Panc1 (cell line): ENCODE measurements around the gene RAB1B. TPM values are rescaled to one million over a fixed set of nuclear protein-coding genes. Genes with fewer than 3 reads are reported as not detected.

Experiments used
- ATAC-seq: fragments of 200-7000 bp; cut with Tn5 transposase; 2 replicates; pipeline ENCODE4 v1.9.1; 2020; ENCODE audit warnings: mild to moderate bottlenecking, moderate library complexity
- Bru-seq: library from RNA; stranded (reverse); fragments of 400-500 nt; gene quantifications from one replicate; lab custom pipeline; 2021; lab: Mats Ljungman, UMichigan
- BruChase-seq, 2 experiments: library from RNA; stranded (reverse); fragments of 400-500 nt; gene quantifications; one replicate each; lab custom pipeline; 2021; lab: Mats Ljungman, UMichigan
- BruUV-seq: library from RNA; stranded (reverse); fragments of 400-500 nt; replicated peaks from 2 replicates; lab custom pipeline; 2021; lab: Mats Ljungman, UMichigan
- CTCF ChIA-PET: fragments of 300-600 bp; sonication (Branson Sonifier 250); formaldehyde crosslinking; loops from one replicate; lab custom pipeline; 2022; ENCODE audit warnings: antibody characterized with exemption; lab: Charles Lee
- POLR2A ChIA-PET: fragments of 300-600 bp; sonication (Branson Sonifier 250); formaldehyde crosslinking; loops from one replicate; lab custom pipeline; 2022; ENCODE audit warnings: antibody characterized with exemption; lab: Charles Lee
- DNase-seq: peaks from one replicate; pipeline ENCODE4 v3.0.0-alpha.2; 2010; ENCODE audit warnings: low read depth, low spot score
- H3K27ac ChIP-seq: 2 replicates; pipeline ENCODE4 v1.5.1; 2011; ENCODE audit warnings: mild to moderate bottlenecking, low read length, inconsistent platforms
- H3K27me3 ChIP-seq: fragments of 200-500 bp; sonication (Bioruptor generic); 2 replicates; pipeline ENCODE4 v1.6.0; 2014; ENCODE audit warnings: low read length, inconsistent platforms; ENCODE audit not compliant: control insufficient read depth, insufficient read depth
- H3K36me3 ChIP-seq: fragments of 200-500 bp; sonication (Bioruptor generic); 2 replicates; pipeline ENCODE4 v1.5.1; 2014; ENCODE audit warnings: inconsistent platforms, mild to moderate bottlenecking, low read length, moderate library complexity; ENCODE audit not compliant: control insufficient read depth, insufficient read depth
- H3K4me1 ChIP-seq: 2 replicates; pipeline ENCODE4 v1.5.1; 2011; ENCODE audit warnings: inconsistent platforms, mild to moderate bottlenecking, low read length, moderate library complexity; ENCODE audit not compliant: control insufficient read depth, insufficient read depth
- H3K4me3 ChIP-seq, 2 experiments: 2 replicates each; pipeline ENCODE4 v1.5.1; 2011 to 2012; ENCODE audit warnings: low read depth in 2 of 2, low read length in 2 of 2, mild to moderate bottlenecking in 2 of 2, inconsistent platforms in 1 of 2, moderate library complexity in 1 of 2
- H3K9me3 ChIP-seq: fragments of 200-500 bp; sonication (Bioruptor generic); 2 replicates; pipeline ENCODE4 v1.5.1; 2014; ENCODE audit warnings: low read depth, mild to moderate bottlenecking, inconsistent platforms, low read length, moderate library complexity; ENCODE audit not compliant: control insufficient read depth, insufficient read depth
- POLR2AphosphoS5 ChIP-seq: IDR thresholded peaks from 2 replicates; pipeline ENCODE4 v1.6.1; 2012; ENCODE audit warnings: mild to moderate bottlenecking, low read depth, low read length, moderate library complexity
- SIN3A ChIP-seq: IDR thresholded peaks from 2 replicates; pipeline ENCODE4 v1.6.1; 2012; ENCODE audit warnings: low read depth, mild to moderate bottlenecking, low read length, moderate library complexity, borderline replicate concordance; ENCODE audit not compliant: insufficient read depth
- TCF7L2 ChIP-seq: IDR thresholded peaks from 2 replicates; pipeline ENCODE4 v1.6.1; 2011; ENCODE audit warnings: mild to moderate bottlenecking, low read depth, low read length, inconsistent platforms
- in situ Hi-C: cut with HindIII; loops from 2 replicates; pipeline ENCODE4 v1.10.0; 2016; ENCODE audit warnings: low sequenced_read_pairs, low pct_unique_long_range_greater_than_20kb
- intact Hi-C: fragments of 100-400 bp; cut with micrococcal nuclease; formaldehyde crosslinking; loops from one replicate; pipeline ENCODE4 v1.10.0; 2022; ENCODE audit not compliant: unreplicated experiment
- long read RNA-seq: library from polyadenylated mRNA; unstranded; transcript quantifications from one replicate; pipeline ENCODE4 v2.0.0, GENCODE V29; 2021; ENCODE audit not compliant: unreplicated experiment
- polyA plus RNA-seq: library from polyadenylated mRNA; unstranded; fragments of >200 nt; gene quantifications from one replicate; pipeline ENCODE4 v1.2.1, GENCODE V29; 2012; ENCODE audit warnings: missing spikeins; ENCODE audit not compliant: insufficient read length
- total RNA-seq: library from RNA; stranded (reverse); gene quantifications from one replicate; pipeline ENCODE4 v1.2.1, GENCODE V29; 2021; ENCODE audit not compliant: unreplicated experiment
- TF ChIP-seq, protein P1 (sequence below), 2 experiments: IDR thresholded peaks; 2 replicates each; pipeline ENCODE4 v1.6.1; 2011 to 2012; ENCODE audit warnings: low read depth in 2 of 2, control low read depth in 1 of 2, low read length in 1 of 2, mild to moderate bottlenecking in 1 of 2, moderate library complexity in 1 of 2; ENCODE audit not compliant: insufficient read depth in 1 of 2
- TF ChIP-seq, protein P2 (sequence below): fragments of 450-650 bp; IDR thresholded peaks from 2 replicates; pipeline ENCODE4 v1.5.1; 2017; ENCODE audit warnings: mild to moderate bottlenecking

RAB1B gene
- total RNA-seq = 256 TPM
- 356 TPM for polyA plus RNA-seq
- Bru-seq, nascent RNA = percentile 87 among the genes with signal in this experiment
- percentile 89 among the genes with signal in this experiment for BruChase-seq, experiment 1, labeled RNA remaining after a 2-hour chase
- BruChase-seq, experiment 2, labeled RNA remaining after a 6-hour chase = percentile 96 among the genes with signal in this experiment
- long read RNA-seq, transcript RAB1B-201 (6 exons, 2,007 nt) = major isoform, 95 of 176 reads
- long read RNA-seq, partial matches to known transcripts = 68 of 176 reads
- long read RNA-seq, other reads (novel, unspliced or antisense) = 12 of 176 reads

DNA sequence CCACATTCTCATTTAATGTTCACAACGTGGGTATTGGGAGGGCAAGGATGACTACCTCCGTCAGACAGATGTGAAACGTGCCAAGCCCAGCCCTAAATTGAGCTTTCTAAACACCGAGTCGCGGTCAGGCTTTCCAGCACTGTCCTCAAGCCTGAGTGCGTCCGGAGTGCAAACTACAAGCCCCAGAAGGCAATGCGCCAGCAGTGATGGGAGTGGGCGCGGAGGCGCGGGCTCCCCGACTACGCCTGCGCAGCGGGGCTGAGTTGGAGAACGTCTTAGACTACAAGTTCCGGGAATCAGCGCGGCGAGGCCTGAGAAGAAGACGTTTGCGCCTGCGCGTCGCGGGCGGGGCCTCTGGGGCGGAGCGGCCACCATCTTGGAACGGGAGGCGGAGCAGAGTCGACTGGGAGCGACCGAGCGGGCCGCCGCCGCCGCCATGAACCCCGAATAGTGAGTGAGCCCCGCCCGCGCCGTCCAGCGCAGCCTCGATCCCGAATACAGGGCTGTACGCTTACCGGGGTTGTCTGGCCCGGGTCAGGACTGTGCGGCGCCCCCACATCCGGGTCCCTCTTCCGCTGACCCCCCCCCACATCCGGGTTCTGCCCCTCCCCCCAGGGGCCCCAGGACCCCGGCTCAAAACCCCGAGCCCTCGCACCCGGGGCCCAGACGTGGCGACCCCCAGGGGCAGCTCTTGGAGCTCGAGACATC lies at the start of gene RAB1B:
Gene RAB1B (plus strand): TSS at position 396 of the 708 bp plus-strand sequence. CDS start 41 bp downstream, at position 437.
- peak; percentile 90 for ATAC-seq
- peak; percentile 36; the same call in 1 of the 2 replicates for TF ChIP-seq TCF7L2
- peak; percentile 44; the same call in 1 of the 2 replicates for TF ChIP-seq SIN3A
- TF ChIP-seq, protein P1, sequence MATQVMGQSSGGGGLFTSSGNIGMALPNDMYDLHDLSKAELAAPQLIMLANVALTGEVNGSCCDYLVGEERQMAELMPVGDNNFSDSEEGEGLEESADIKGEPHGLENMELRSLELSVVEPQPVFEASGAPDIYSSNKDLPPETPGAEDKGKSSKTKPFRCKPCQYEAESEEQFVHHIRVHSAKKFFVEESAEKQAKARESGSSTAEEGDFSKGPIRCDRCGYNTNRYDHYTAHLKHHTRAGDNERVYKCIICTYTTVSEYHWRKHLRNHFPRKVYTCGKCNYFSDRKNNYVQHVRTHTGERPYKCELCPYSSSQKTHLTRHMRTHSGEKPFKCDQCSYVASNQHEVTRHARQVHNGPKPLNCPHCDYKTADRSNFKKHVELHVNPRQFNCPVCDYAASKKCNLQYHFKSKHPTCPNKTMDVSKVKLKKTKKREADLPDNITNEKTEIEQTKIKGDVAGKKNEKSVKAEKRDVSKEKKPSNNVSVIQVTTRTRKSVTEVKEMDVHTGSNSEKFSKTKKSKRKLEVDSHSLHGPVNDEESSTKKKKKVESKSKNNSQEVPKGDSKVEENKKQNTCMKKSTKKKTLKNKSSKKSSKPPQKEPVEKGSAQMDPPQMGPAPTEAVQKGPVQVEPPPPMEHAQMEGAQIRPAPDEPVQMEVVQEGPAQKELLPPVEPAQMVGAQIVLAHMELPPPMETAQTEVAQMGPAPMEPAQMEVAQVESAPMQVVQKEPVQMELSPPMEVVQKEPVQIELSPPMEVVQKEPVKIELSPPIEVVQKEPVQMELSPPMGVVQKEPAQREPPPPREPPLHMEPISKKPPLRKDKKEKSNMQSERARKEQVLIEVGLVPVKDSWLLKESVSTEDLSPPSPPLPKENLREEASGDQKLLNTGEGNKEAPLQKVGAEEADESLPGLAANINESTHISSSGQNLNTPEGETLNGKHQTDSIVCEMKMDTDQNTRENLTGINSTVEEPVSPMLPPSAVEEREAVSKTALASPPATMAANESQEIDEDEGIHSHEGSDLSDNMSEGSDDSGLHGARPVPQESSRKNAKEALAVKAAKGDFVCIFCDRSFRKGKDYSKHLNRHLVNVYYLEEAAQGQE (IDR thresholded peaks at IDR 0.05; ENCODE audit: insufficient read depth in 1 of 2, low read depth in 2 of 2, low read length in 1 of 2) = peak in 1 of 2 experiments; percentile 32; a peak in 1 of 4 replicates
- TF ChIP-seq, protein P2, sequence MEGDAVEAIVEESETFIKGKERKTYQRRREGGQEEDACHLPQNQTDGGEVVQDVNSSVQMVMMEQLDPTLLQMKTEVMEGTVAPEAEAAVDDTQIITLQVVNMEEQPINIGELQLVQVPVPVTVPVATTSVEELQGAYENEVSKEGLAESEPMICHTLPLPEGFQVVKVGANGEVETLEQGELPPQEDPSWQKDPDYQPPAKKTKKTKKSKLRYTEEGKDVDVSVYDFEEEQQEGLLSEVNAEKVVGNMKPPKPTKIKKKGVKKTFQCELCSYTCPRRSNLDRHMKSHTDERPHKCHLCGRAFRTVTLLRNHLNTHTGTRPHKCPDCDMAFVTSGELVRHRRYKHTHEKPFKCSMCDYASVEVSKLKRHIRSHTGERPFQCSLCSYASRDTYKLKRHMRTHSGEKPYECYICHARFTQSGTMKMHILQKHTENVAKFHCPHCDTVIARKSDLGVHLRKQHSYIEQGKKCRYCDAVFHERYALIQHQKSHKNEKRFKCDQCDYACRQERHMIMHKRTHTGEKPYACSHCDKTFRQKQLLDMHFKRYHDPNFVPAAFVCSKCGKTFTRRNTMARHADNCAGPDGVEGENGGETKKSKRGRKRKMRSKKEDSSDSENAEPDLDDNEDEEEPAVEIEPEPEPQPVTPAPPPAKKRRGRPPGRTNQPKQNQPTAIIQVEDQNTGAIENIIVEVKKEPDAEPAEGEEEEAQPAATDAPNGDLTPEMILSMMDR = no peak
- no peak; the same call in 1 of the 2 replicates for TF ChIP-seq POLR2AphosphoS5
- no TSS peak for BruUV-seq
- POLR2A ChIA-PET = no interaction called here
- H3K9me3 ChIP-seq = no peaks in the 10 kb centered on the region
- CTCF ChIA-PET = no interaction called here
- peak within 1 kb of the TSS; percentile 88 to 90 for H3K4me3 ChIP-seq
- peak; percentile 99 for DNase-seq
- peaks cover 6% of the 10 kb centered on the region; the same call in 1 of the 2 replicates for H3K36me3 ChIP-seq
- no peaks in the 10 kb centered on the region for H3K27me3 ChIP-seq
- peaks cover 12% of the 10 kb centered on the region for H3K4me1 ChIP-seq
- intact Hi-C loops = no loop called here
- in situ Hi-C loops = no loop called here
- peak within 1 kb of the TSS; percentile 86 for H3K27ac ChIP-seq

DNA sequence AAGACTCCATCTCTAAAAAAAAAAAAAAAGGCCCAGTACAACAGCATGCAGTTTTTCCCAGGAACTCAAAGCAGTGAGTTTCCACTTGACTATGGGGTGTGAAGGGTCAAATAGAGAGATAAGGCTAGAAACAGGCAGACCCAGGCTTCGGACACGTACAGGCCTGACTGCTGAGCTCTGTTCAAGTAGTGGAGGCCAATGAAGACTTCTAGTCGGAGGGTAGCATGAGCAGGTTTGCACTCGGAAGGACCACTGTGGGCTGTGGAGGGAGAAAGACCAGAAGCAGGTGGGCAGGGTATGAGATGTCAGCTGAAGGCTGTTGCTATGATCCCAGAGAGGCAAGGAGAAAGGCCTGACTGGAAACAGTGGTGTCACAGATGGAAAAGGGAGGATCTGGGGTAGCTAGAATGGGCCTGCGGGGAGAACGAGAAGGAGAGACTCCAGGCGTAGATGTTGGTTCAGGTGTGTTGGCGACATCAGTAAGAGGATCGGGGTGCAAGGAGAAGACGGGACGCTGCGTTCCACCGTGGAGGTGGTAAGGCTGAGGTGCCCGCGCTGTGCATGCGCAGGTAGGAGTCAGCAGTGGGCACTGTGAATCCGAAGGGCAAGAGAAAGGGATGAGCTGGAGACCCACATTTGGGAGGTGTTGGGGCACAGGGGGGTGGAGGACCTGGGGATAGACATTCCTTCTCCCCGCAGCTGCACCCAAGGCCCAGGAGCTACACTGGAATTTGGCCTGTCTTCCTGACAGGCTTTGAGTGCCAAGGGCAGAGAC lies 49.4 kb upstream of the RAB1B start:
- no peak for TF ChIP-seq POLR2AphosphoS5
- ChIA-PET POLR2A (no interaction called here), CTCF (no interaction called here)
- TSS peak; percentile 46 for BruUV-seq
- DNase-seq = no peak
- peaks cover 6% of the 10 kb centered on the region; the same call in 1 of the 2 replicates for H3K36me3 ChIP-seq
- H3K9me3 ChIP-seq = no peaks in the 10 kb centered on the region
- H3K27me3 ChIP-seq = no peaks in the 10 kb centered on the region
- intact Hi-C loops = no loop called here
- H3K27ac ChIP-seq = no peak overlapping the region
- H3K4me1 ChIP-seq = peaks cover 4% of the 10 kb centered on the region; the same call in 1 of the 2 replicates
- ATAC-seq = no peak
- in situ Hi-C loops = no loop called here
- no peak overlapping the region for H3K4me3 ChIP-seq
